ENCODE results near the gene POM121C.
"Not testable (repeated sequence)": the region's sequence is repeated elsewhere in the genome, so short reads cannot be mapped to it uniquely, and the experiment has no call there.

DNA sequence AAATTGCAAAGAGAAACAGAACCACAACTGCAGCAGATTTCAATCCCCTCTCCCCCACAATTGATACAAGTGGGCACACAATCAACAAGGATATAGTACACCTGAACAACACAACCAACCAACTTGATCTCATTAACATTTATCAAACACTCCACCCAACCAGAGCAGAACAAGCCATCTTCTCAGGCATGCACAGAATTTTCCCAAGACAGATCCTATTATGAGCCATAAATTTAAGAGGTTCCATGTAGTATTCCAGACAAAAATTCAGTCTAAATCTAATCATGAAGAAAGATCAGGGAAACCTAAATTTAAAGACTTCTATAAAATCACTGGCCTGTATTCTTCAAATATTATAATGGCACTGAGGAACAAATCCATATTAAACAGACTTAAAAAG lies 35.6 kb upstream of the POM121C start:
- TF ChIP-seq, protein P1, sequence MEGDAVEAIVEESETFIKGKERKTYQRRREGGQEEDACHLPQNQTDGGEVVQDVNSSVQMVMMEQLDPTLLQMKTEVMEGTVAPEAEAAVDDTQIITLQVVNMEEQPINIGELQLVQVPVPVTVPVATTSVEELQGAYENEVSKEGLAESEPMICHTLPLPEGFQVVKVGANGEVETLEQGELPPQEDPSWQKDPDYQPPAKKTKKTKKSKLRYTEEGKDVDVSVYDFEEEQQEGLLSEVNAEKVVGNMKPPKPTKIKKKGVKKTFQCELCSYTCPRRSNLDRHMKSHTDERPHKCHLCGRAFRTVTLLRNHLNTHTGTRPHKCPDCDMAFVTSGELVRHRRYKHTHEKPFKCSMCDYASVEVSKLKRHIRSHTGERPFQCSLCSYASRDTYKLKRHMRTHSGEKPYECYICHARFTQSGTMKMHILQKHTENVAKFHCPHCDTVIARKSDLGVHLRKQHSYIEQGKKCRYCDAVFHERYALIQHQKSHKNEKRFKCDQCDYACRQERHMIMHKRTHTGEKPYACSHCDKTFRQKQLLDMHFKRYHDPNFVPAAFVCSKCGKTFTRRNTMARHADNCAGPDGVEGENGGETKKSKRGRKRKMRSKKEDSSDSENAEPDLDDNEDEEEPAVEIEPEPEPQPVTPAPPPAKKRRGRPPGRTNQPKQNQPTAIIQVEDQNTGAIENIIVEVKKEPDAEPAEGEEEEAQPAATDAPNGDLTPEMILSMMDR (IDR thresholded peaks at IDR 0.05) = not testable (repeated sequence)
- not testable (repeated sequence) for TF ChIP-seq POLR2A, EP300 (IDR thresholded peaks at IDR 0.05)

All from gastroesophageal sphincter (tissue), 3 donors.